NT2/D1 (cell line): ENCODE results near the gene SMIM29.

Experiments used
- DNase-seq: peaks from one replicate; pipeline ENCODE4 v3.0.0-alpha.2; 2011; ENCODE audit warnings: low read depth, low spot score
- H3K27me3 ChIP-seq: 2 replicates; pipeline ENCODE4 v1.6.0; 2011; ENCODE audit warnings: mild to moderate bottlenecking; ENCODE audit not compliant: insufficient read length, insufficient read depth
- H3K36me3 ChIP-seq: 2 replicates; pipeline ENCODE4 v1.6.1; 2011; ENCODE audit warnings: mild to moderate bottlenecking, low read length, mixed read lengths; ENCODE audit not compliant: insufficient read depth, insufficient read length
- H3K4me1 ChIP-seq: 2 replicates; pipeline ENCODE4 v1.5.1; 2011; ENCODE audit not compliant: insufficient read depth, insufficient read length
- H3K4me3 ChIP-seq: 2 replicates; pipeline ENCODE4 v1.5.1; 2011; ENCODE audit warnings: low read depth; ENCODE audit not compliant: insufficient read length
- H3K9ac ChIP-seq: 2 replicates; pipeline ENCODE4 v1.6.0; 2011; ENCODE audit warnings: low read depth; ENCODE audit not compliant: insufficient read length
- H3K9me3 ChIP-seq: 2 replicates; pipeline ENCODE4 v1.5.1; 2011; ENCODE audit warnings: mild to moderate bottlenecking, low read length; ENCODE audit not compliant: insufficient read depth
- SUZ12 ChIP-seq: IDR thresholded peaks from 2 replicates; pipeline ENCODE4 v1.6.1; 2011; ENCODE audit not compliant: insufficient read length, insufficient read depth; ENCODE audit errors: extremely low read depth
- YY1 ChIP-seq: IDR thresholded peaks from 2 replicates; pipeline ENCODE4 v1.6.1; 2011; ENCODE audit not compliant: insufficient read length, insufficient read depth
- ZNF274 ChIP-seq: IDR thresholded peaks from 2 replicates; pipeline ENCODE4 v1.6.1; 2011; ENCODE audit warnings: mild to moderate bottlenecking, low read depth, low read length

Gene SMIM29

GRCh38 chr6:34284563-34285447 is 36.0 kb upstream of the SMIM29 start:
- H3K9me3 ChIP-seq, result no peaks in the 10 kb centered on the region
- H3K36me3 ChIP-seq, result peaks cover 37% of the 10 kb centered on the region
- no peak overlapping the region for H3K4me3 ChIP-seq
- DNase-seq, result no peak
- H3K4me1 ChIP-seq, result no peaks in the 10 kb centered on the region
- no peak overlapping the region for H3K9ac ChIP-seq
- no peaks in the 10 kb centered on the region for H3K27me3 ChIP-seq
- no peak for TF ChIP-seq SUZ12
- TF ChIP-seq YY1, result no peak
- no peak for TF ChIP-seq ZNF274

GRCh38 chr6:34281702-34282334 is 33.0 kb upstream of the SMIM29 start:
- H3K9ac ChIP-seq, result no peak overlapping the region
- no peak for DNase-seq
- TF ChIP-seq YY1 (no peak), ZNF274 (no peak), SUZ12 (no peak)
- H3K27me3 ChIP-seq, result no peaks in the 10 kb centered on the region
- peaks cover 24% of the 10 kb centered on the region for H3K36me3 ChIP-seq
- H3K9me3 ChIP-seq, result no peaks in the 10 kb centered on the region
- no peaks in the 10 kb centered on the region for H3K4me1 ChIP-seq
- no peak overlapping the region for H3K4me3 ChIP-seq

- Histone ChIP-seq H3K27me3 (no peaks in the 10 kb centered on the region), H3K4me3 (no peak overlapping the region), H3K9ac (no peak overlapping the region), H3K4me1 (no peaks in the 10 kb centered on the region), H3K9me3 (no peaks in the 10 kb centered on the region), H3K36me3 (peaks cover 24% of the 10 kb centered on the region)
- DNase-seq, result no peak
- no peak for TF ChIP-seq ZNF274
- no peak for TF ChIP-seq YY1
- no peak for TF ChIP-seq SUZ12
Measured at GRCh38 chr6:34280216-34280615, 31.4 kb upstream of the SMIM29 start.

- no peaks in the 10 kb centered on the region for H3K9me3 ChIP-seq
- H3K36me3 ChIP-seq, result peaks cover 15% of the 10 kb centered on the region
Measured at GRCh38 chr6:34278833-34279232, 30.0 kb upstream of the SMIM29 start.

GRCh38 chr6:34277763-34278112 is 28.9 kb upstream of the SMIM29 start:
- Histone ChIP-seq H3K27me3 (no peaks in the 10 kb centered on the region), H3K4me3 (no peak overlapping the region), H3K4me1 (no peaks in the 10 kb centered on the region), H3K9ac (no peak overlapping the region), H3K36me3 (peaks cover 10% of the 10 kb centered on the region), H3K9me3 (no peaks in the 10 kb centered on the region)
- no peak for DNase-seq
- no peak for TF ChIP-seq SUZ12
- no peak for TF ChIP-seq ZNF274
- TF ChIP-seq YY1, result no peak

More at GRCh38 chr6:34278833-34279232, 30.0 kb upstream of the SMIM29 start:
- DNase-seq, result no peak
- no peaks in the 10 kb centered on the region for H3K27me3 ChIP-seq
- TF ChIP-seq YY1 (no peak), ZNF274 (no peak), SUZ12 (no peak)
- H3K4me3 ChIP-seq, result no peak overlapping the region
- H3K4me1 ChIP-seq, result no peaks in the 10 kb centered on the region
- H3K9ac ChIP-seq, result no peak overlapping the region

- DNase-seq, result no peak
- H3K27me3 ChIP-seq, result no peaks in the 10 kb centered on the region
- no peak overlapping the region for H3K9ac ChIP-seq
- H3K36me3 ChIP-seq, result peaks cover 10% of the 10 kb centered on the region
- H3K4me3 ChIP-seq, result no peak overlapping the region
- H3K4me1 ChIP-seq, result peaks cover 2% of the 10 kb centered on the region
- no peaks in the 10 kb centered on the region for H3K9me3 ChIP-seq
- TF ChIP-seq YY1, result no peak
- no peak for TF ChIP-seq SUZ12
- TF ChIP-seq ZNF274, result no peak
Measured at GRCh38 chr6:34276881-34277762, 28.3 kb upstream of the SMIM29 start.
